Sigmoid colon (tissue), 4 donors: ENCODE results near the gene MGAT5.

ENCODE experiments used
- CTCF ChIP-seq, 4 experiments: fragments of 450-650 bp in 3 of 4; fragments of 200-600 bp in 1 of 4; IDR thresholded peaks; one replicate each; pipeline ENCODE4 v1.5.1; 2016 to 2019; ENCODE audit warnings: antibody characterized with exemption in 4 of 4, mild to moderate bottlenecking in 3 of 4, moderate library complexity in 2 of 4
- EP300 ChIP-seq, 4 donors: sonication (generic); formaldehyde crosslinking; IDR thresholded peaks; one replicate each; pipeline ENCODE4 v1.6.1; 2017; ENCODE audit warnings: antibody characterized with exemption in 4 of 4
- POLR2A ChIP-seq, 2 donors: fragments of 450-650 bp; IDR thresholded peaks; one replicate each; pipeline ENCODE4 v1.6.1; 2016; ENCODE audit warnings: antibody characterized with exemption in 2 of 2, mild to moderate bottlenecking in 2 of 2, moderate library complexity in 2 of 2
- POLR2AphosphoS5 ChIP-seq, 4 donors: sonication (generic); formaldehyde crosslinking; IDR thresholded peaks; one replicate each; pipeline ENCODE4 v1.6.1; 2017; ENCODE audit warnings: antibody characterized with exemption in 4 of 4

- TF ChIP-seq POLR2AphosphoS5 (IDR thresholded peaks at IDR 0.05), result no peak
- TF ChIP-seq POLR2A (IDR thresholded peaks at IDR 0.05), result no peak
- no peak for TF ChIP-seq CTCF (IDR thresholded peaks at IDR 0.05)
- no peak for TF ChIP-seq EP300 (IDR thresholded peaks at IDR 0.05)
These were observed 144.4 kb downstream of the MGAT5 start for GRCh38 chr2:134398300-134398699.
